DMS79 (cell line): ENCODE measurements around the gene OR2L3.
"Not testable (repeated sequence)": the region's sequence is repeated elsewhere in the genome, so short reads cannot be mapped to it uniquely, and the experiment has no call there.

Experiments
- DNase-seq: peaks from one replicate; lab custom pipeline; 2025; lab: John Stamatoyannopoulos, UW

The OR2L3 gene, protein sequence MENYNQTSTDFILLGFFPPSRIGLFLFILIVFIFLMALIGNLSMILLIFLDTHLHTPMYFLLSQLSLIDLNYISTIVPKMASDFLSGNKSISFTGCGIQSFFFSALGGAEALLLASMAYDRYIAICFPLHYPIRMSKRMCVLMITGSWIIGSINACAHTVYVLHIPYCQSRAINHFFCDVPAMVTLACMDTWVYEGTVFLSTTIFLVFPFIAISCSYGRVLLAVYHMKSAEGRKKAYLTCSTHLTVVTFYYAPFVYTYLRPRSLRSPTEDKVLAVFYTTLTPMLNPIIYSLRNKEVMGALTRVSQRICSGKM

GRCh38 chr1:248046536-248046935, at the start of gene OR2L3:
Gene OR2L3 (plus strand): TSS chr1:248046836. CDS start chr1:248060682, 13,846 bp downstream.
- DNase-seq = no peak

DNA sequence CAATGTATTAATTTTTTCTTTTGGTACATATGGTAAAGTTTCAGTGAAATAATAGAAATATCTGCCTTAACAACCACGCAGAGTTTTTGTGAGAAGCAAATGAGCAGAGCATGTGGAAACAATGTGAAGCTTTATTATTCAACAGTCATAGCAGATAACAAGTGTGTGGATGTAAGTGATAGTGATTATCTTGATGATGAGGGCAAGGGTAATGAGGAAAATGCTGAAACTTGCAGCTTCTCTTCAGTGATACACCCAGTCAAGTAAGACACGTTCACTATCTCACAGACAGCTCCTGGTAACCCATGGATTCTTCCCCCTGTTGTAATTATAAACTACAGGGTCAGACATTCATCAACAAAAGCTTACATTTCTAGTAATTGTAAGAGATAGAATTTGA, 47.8 kb upstream of the OR2L3 start:
- DNase-seq = no peak

DNA sequence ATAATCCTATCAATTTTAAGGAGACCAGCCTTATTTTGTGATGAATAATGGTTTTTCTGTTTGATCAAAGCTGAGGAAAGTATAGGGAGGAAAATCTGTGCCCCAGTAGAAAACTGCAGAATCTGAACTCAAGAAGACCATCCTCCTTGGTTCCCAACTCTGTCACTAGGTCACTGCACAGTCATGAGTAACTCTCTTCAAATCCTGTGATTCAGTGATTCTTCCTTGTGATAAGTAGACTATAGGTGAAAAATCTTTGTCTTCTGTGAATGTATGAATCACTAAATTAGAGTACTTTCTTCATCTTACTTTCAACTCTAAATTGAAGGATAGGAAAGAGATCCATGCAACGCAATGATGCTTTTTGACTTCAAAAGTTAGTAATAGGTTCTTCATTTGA, 46.5 kb upstream of the OR2L3 start:
- no peak for DNase-seq

DNA sequence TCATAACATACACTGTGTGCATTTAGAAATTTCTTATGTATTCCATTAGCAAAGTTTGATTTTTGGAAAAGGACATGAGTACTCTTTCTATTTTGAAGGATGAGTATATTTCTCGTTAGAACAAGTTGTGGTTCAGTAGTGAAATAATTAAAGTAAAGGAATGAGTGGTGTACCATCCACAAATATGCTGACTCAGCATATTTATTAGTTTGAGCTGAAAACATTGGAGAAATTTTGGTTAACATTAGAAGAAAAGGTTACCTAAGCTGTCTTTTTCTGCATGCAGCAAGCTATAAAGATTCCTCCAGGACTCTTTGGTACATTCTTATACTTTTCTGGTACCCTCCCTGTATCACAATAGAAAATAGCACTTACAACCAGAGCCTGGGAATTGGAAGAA, 38.9 kb upstream of the OR2L3 start:
- DNase-seq = no peak

DNA sequence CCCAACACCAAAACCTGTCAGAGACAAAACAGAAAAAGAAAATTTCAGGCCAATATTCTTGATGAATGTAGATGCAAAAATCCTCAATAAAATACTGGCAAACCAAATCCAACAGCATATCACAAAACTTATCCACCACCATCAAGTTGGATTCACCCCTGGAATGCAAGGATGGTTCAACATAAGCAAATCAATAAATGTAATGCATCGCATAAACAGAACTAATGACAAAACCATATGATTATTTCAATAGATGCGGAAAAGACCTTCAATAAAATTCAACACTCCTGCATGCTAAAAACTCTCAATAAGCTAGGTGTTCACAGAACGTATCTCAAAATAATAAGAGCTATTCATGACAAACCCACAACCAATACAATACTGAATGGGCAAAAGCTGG, 37.0 kb upstream of the OR2L3 start:
- DNase-seq = no peak

- no peak for DNase-seq
Observed at GRCh38 chr1:248013229-248013710, 33.4 kb upstream of the OR2L3 start, which contains the start of gene OR2L5. Gene OR2L5 (plus strand): TSS chr1:248013660. CDS start chr1:248021948, 8,288 bp downstream.

GRCh38 chr1:248015803-248016202, 30.8 kb upstream of the OR2L3 start:
- DNase-seq = no peak

DNA sequence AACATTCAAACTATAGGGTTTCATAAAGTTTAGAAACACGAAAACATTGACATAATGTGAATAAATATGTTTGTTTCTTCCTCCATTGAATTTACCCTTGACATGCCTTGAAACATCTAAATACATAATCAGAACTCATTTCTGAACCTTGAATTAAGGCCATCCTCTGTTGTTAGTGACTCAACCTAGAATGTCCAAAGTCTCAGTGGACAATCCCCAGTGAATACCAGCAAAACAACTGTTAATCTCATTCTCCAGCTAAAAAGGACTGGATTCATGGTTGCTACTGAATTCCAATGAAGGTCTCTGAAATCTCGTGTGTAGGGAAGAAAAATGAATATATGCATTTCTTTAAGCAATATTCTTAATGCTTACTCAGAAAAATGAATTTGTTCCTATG, 16.9 kb upstream of the OR2L3 start, which contains the start of gene OR2L2:
Gene OR2L2 (plus strand): TSS at position 301 of the 400 bp plus-strand sequence. CDS start 8,198 bp downstream, outside the sequence.
- DNase-seq = no peak

DNA sequence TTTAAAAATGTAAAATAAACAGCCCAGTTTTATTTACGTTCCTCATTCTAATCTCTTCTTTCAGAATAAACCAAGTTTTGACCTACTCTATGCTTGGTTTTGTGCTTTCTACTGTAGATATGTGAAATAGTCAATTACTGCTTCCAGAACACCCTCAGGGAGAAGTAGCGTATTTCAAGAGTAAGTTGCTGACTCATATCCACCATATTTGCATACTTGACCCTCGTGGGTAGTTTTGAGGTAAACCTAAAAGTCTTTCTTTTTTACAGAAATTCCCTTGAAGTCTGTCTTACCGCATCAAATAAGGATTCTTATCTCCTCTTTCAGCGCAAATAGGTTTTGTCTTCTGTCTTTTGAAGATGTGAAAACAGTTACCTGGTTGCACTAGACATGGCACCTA, 1.4 kb upstream of the OR2L3 start:
- DNase-seq = no peak

- DNase-seq = no peak
Observed at GRCh38 chr1:248047008-248047407, 372 bp downstream of the OR2L3 start.

DNA sequence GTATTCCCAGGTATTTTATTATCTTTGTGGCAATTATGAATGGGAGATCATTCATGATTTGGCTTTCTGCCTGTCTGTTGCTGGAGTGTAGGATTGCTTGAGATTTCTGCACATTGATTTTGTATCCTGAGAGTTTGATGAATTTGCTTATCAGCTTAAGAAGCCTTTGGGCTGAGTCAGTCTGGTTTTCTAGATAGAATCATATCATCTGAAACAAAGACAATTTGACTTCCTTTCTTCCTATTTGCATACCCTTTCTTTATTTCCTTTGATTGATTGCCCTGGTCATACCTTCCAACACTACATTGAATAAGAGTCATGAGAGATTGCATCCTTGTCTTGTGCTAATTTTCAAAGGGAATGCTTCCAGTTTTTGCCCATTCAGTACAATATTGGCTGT, 8.0 kb downstream of the OR2L3 start:
- no peak for DNase-seq

DNA sequence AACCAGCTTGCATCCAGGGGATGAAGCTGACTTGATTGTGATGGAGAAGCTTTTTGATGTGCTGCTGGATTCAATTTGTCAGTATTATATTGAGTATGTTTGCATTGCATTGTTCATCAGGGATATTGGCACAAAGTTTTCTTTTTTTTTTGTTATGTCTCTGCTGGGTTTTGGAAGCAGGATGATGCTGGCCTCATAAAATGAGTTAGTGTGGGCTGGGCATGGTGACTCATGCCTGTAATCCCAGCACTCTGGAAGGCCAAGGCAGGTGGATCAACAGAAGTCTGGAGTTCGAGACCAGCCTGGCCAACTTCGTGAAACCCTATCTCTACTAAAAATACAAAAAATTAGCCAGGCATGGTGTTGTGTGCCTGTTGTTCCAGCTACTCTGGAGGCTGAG, 8.6 kb downstream of the OR2L3 start:
- no peak for DNase-seq

- no peak for DNase-seq
Observed at GRCh38 chr1:248065071-248065470, 18.4 kb downstream of the OR2L3 start.

- no peak for DNase-seq
Observed at GRCh38 chr1:248065604-248066003, 19.0 kb downstream of the OR2L3 start.

GRCh38 chr1:248083864-248084263, 37.2 kb downstream of the OR2L3 start:
- DNase-seq = not testable (repeated sequence)

DNA sequence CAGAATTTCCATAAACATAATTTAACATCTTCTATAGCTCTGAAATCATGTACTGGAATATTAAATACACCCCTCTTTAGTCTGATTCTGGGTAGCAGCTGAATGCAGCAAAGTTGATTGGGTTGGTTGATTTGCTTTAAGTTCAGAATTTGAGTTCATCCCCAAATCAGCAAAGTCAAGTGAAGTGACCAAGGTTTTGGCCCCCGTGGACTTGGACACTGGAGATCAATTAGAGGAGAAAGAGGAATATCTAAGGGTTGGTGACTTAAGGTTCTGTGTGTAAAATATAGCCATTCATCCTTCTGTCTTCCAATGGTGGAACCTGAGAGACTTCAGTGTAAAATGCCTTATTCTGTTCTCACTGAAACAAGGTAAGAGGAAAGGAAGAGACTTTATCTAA, 48.2 kb downstream of the OR2L3 start, which contains the start of gene OR2L13:
Gene OR2L13 (plus strand): TSS at position 301 of the 400 bp plus-strand sequence. CDS start 4,192 bp downstream, outside the sequence.
- DNase-seq = no peak

- DNase-seq = no peak
Observed at GRCh38 chr1:248098529-248098928, 51.9 kb downstream of the OR2L3 start.

GRCh38 chr1:248102847-248103246, 56.2 kb downstream of the OR2L3 start:
- no peak for DNase-seq

- no peak for DNase-seq
Observed at GRCh38 chr1:248111157-248111556, 64.5 kb downstream of the OR2L3 start.
